NCI-H2227 (cell line): Measurements from ENCODE around the gene KNDC1.

ENCODE experiments used
- DNase-seq: peaks from one replicate; lab custom pipeline; 2025; ENCODE audit not compliant: unreplicated experiment; lab: John Stamatoyannopoulos, UW

The KNDC1 gene

DNA sequence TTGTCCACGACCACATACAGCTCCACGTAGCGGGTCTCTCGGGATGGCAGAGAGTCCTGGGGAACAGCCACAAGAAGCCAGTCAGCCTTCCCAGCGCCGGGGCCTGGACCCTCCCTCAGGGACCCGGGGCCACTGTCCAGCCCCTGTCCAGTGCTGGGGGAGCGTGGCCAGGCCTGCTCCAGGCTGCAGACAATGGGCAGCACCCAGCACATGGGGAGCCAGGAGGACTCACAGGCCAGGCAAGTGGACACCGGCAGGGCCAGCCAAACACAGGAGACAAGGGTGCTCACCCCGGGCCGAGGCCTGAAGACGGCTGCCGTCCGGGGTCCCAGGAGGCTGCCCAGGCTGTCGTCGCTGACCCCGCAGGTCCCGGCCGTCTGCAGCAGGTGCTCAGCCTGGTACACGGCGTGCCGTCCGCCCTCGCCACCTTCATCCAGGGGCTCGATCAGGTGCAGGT is 113.0 kb downstream of the KNDC1 start:
- no peak for DNase-seq

DNA sequence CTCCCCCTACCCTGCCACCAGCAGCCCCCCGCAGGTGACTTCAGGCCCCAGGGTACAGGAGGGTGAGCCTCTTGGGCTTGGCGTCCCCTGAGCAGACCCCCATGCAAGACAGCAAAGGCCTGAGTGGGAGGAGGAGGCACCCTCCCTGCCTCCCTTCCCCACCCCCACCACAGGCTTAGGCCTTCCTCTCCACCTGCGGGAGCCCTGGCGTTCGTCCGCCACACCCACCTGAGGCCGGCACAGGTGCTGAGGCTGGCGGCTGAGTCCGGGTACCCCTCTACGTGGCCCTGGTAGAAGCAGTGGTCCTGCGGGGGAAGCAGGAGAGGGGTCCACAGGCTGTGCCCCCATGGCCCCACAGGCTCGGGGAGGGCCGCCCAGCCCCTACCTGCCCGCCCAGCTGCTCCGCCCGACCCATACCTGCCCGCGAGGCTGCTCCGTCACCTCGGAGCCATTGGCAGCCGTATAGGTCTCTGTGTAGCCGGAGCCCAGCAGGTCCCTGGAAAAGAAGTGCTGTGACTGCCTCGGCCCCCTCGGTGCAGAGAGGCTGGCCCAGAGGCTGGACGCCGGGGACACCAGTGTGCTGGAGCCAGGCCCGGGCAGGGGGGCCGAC is 113.6 kb downstream of the KNDC1 start:
- no peak for DNase-seq

DNA sequence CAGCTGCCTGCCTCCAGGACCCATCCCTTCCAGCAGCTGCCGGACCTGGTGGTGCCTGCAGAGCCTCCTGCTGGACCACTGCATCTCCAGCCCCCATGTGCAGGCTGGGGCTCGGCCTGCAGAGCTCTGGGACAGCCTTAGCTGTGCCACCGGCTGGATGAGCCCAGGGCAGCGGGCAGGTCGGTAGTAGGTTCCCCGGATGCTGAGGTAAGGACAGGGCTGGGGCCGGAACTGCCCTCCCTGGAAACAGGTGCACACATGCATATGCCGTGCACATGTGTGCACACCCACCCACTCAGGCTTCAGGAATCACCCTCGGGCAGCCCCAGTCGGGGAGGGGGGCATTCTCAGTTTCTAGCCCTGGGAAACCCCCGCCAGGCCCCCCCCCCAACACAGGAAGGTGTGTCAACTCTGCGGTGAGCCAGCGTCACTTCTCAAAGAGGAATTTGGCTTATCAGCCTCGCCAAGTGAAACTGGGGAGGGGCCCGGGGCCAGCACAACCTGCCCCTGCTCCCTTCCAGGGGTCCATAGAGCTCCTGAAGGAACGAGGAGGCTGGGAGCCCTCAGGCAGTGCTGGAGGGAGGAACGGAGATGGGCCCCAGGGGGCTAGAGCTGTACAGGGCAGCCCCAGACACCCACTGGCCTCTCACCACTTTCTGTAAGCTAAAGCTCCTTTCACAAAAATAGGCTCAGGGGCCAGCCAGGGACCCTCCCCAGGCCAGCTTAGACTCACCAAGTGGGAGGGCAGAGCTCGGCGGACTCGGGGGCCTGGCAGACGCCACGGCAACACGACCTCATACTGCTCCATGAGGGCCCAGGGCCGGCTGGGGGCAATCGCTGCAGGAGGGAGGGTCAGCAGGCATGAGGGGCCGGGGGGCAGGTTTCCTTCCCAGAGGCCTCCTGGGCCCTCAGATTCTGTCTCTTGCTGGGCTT is 115.0 kb downstream of the KNDC1 start:
- no peak for DNase-seq

DNA sequence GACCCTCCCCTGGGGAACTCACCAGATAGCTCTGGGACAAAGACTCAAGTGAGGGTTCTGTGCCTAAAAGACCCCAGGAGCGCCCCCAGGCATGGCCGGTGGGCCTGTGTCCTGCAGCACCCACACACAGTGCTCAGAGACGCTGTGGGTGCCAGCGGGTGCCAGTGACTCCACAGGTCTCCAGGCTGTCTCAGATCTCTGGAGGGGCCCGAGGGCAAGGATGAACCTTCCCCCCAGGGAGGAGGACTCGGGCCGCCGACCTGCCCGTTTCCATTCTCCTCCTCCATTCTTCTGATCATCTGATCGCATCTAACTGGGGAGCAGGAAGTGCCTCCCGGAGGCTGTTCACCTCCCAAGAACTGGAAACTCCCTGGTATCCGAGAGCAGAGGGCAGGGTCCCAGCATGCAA is 115.7 kb downstream of the KNDC1 start:
- no peak for DNase-seq
